ENCODE data around the gene ZNF57.

DNA sequence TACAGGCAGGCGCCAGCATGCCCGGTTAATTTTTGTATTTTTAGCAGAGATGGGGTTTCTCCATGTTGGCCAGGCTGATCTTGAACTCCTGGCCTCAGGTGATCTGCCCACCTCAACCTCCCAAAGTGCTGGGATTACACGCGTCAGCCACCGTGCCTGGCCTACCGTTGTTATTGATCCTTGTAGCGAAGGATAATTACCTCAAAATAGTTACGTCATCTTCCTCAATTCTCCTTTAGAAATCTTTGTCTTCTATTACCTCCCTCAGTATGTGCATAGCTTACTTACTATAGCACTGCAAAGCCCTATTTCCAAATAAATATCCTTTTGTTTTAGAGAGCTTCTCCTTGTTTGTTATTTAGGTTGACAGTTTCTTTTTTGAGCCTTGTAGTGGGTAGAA lies 67.2 kb downstream of the ZNF57 start:
- TF ChIP-seq, protein P1, sequence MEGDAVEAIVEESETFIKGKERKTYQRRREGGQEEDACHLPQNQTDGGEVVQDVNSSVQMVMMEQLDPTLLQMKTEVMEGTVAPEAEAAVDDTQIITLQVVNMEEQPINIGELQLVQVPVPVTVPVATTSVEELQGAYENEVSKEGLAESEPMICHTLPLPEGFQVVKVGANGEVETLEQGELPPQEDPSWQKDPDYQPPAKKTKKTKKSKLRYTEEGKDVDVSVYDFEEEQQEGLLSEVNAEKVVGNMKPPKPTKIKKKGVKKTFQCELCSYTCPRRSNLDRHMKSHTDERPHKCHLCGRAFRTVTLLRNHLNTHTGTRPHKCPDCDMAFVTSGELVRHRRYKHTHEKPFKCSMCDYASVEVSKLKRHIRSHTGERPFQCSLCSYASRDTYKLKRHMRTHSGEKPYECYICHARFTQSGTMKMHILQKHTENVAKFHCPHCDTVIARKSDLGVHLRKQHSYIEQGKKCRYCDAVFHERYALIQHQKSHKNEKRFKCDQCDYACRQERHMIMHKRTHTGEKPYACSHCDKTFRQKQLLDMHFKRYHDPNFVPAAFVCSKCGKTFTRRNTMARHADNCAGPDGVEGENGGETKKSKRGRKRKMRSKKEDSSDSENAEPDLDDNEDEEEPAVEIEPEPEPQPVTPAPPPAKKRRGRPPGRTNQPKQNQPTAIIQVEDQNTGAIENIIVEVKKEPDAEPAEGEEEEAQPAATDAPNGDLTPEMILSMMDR (IDR thresholded peaks at IDR 0.05; ENCODE audit: low read length) = no peak
- TF ChIP-seq EZH2 (IDR thresholded peaks at IDR 0.05; ENCODE audit: borderline replicate concordance, low read length) = no peak

All from OCI-LY1 (cell line).